NB4 (cell line): Measurements from ENCODE around the gene BRWD1.
A peak's percentile ranks its signal among the peaks of the same experiment; 100 is the strongest.

Source experiments
- DNase-seq: peaks from one replicate; pipeline ENCODE4 v3.0.0; 2010; ENCODE audit warnings: low read depth
- H3K4me3 ChIP-seq: one replicate; pipeline ENCODE4 v1.5.1; 2011; ENCODE audit warnings: mild to moderate bottlenecking, low read depth, low read length, moderate library complexity
- MYC ChIP-seq: IDR thresholded peaks from 2 replicates; pipeline ENCODE4 v1.6.1; 2011; ENCODE audit warnings: low read depth, low read length
- POLR2A ChIP-seq: IDR thresholded peaks from 2 replicates; pipeline ENCODE4 v1.6.1; 2011; ENCODE audit warnings: mild to moderate bottlenecking; ENCODE audit not compliant: insufficient read length; ENCODE audit errors: extremely low read depth
- TF ChIP-seq, protein P1 (sequence below): IDR thresholded peaks from 2 replicates; pipeline ENCODE4 v1.6.1; 2011; ENCODE audit warnings: low read depth, low read length
- TF ChIP-seq, protein P2 (sequence below): IDR thresholded peaks from one replicate; pipeline ENCODE4 v1.5.1; 2012; ENCODE audit warnings: low read depth, low read length

BRWD1 gene

DNA sequence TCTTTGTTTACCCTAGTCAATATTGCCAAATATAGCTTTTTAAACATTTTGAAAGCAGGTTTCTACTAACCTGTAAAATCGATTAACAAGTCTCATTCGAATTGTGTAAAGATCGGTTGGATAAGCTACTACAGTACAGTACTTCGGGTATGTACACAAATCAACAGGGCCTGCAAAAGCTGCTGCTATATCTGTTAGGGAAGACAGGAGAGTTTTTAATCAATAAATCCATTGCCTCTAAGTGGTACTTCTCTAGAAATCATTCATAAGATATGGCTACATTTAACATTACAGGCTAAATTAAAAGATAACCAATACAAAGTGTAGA is 95.4 kb downstream of the BRWD1 start:
- TF ChIP-seq MYC (no peak), POLR2A (no peak)
- TF ChIP-seq, protein P1, sequence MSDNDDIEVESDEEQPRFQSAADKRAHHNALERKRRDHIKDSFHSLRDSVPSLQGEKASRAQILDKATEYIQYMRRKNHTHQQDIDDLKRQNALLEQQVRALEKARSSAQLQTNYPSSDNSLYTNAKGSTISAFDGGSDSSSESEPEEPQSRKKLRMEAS, result no peak
- TF ChIP-seq, protein P2, sequence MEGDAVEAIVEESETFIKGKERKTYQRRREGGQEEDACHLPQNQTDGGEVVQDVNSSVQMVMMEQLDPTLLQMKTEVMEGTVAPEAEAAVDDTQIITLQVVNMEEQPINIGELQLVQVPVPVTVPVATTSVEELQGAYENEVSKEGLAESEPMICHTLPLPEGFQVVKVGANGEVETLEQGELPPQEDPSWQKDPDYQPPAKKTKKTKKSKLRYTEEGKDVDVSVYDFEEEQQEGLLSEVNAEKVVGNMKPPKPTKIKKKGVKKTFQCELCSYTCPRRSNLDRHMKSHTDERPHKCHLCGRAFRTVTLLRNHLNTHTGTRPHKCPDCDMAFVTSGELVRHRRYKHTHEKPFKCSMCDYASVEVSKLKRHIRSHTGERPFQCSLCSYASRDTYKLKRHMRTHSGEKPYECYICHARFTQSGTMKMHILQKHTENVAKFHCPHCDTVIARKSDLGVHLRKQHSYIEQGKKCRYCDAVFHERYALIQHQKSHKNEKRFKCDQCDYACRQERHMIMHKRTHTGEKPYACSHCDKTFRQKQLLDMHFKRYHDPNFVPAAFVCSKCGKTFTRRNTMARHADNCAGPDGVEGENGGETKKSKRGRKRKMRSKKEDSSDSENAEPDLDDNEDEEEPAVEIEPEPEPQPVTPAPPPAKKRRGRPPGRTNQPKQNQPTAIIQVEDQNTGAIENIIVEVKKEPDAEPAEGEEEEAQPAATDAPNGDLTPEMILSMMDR, result no peak
- DNase-seq, result no peak

DNA sequence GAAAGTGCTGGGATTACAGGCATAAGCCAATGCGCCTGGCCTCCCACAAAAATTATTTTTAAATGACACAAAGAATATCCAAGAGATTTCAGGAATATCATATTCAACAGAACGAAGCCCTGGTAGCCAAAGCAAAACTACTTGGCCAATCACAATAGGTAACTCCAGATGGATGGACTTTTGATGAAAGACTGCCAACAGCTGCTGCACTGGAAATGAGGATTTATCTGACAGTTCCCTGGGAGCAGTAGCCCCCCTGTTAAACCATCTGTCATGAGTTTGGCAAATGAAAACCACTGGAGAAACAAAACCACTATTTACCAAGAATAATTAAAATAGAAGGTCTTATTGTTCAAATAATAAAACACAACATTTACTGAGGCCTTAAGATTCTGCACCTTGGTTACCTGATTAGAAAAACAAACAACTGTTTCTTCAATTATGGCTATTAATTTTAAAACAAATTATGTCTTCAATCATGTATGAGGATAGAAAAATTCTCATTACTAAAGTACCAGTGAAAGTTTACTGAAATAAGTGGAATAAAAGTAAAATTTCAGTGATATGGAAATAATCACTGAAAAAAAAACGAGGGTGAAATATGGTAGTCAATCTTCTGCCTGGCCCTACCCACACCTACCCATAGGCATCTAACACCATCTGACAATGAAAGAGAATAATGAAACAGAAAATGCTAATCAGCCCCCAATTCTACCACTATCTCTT is 95.9 kb downstream of the BRWD1 start:
- no peak overlapping the region for H3K4me3 ChIP-seq
- TF ChIP-seq POLR2A (no peak), MYC (no peak)
- TF ChIP-seq, protein P1, result no peak
- TF ChIP-seq, protein P2, result no peak
- DNase-seq, result no peak

More for the DNA sequence above, 95.4 kb downstream of the BRWD1 start:
- no peak overlapping the region for H3K4me3 ChIP-seq

DNA sequence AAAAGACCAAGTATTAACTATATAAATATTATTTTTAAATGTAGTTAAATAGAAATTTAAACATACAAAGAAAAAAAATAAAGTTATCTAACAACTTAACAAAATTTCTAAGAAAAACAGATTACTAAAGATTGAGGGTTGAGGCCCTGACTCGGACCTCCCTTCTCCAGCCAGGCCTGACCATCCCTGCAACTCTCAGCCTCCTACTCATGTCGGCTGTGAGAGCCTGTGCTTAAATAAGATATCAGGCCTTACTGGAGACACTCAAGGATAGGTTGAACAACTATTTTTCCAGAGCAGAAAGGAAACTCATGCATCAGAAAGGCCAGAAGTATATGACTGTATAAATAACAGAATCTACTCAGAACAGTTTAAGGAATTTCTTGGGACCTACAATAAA is 97.1 kb downstream of the BRWD1 start:
- no peak overlapping the region for H3K4me3 ChIP-seq
- DNase-seq, result no peak
- no peak for TF ChIP-seq MYC
- TF ChIP-seq, protein P1, result no peak

DNA sequence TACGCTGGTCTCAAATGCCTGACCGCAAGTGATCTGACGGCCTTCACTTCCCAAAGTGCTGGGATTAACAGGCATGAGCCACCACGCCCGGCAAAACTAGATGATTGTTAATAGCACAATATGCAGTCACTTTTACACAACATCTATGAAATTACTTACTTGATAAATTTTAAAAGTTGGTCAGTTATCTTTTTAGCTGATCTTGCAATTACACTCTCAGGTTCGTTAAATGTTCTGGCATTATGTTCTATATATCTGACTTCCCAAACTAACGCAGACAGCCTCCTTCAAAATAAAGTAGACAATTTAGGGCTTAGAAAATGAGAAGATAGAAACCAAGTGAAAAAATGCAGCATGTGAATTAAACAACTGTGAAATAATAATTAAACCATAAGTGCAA is 98.4 kb downstream of the BRWD1 start:
- DNase-seq, result no peak
- no peak for TF ChIP-seq POLR2A
- TF ChIP-seq, protein P2, result no peak
- TF ChIP-seq, protein P1, result no peak
- no peak for TF ChIP-seq MYC
- H3K4me3 ChIP-seq, result no peak overlapping the region

DNA sequence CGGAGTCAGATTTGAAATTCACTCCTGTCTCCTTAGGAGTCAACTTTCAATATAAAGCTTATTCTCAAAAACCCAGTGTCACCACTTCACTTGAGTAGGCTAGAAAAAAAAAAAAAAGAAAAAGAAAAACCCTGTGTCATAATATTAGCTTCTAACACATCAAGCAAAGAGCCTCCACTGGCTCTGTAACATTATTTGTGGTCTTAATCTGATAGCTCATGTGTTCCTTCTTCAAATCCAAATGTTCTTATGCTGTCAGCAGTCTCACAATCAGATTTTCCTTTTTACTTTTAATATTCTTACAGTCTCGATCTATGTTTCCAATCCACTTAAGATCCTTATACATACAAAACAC is 104.1 kb downstream of the BRWD1 start:
- TF ChIP-seq POLR2A (no peak), MYC (no peak)
- TF ChIP-seq, protein P1, result no peak
- TF ChIP-seq, protein P2, result no peak
- no peak for DNase-seq
- H3K4me3 ChIP-seq, result no peak overlapping the region

DNA sequence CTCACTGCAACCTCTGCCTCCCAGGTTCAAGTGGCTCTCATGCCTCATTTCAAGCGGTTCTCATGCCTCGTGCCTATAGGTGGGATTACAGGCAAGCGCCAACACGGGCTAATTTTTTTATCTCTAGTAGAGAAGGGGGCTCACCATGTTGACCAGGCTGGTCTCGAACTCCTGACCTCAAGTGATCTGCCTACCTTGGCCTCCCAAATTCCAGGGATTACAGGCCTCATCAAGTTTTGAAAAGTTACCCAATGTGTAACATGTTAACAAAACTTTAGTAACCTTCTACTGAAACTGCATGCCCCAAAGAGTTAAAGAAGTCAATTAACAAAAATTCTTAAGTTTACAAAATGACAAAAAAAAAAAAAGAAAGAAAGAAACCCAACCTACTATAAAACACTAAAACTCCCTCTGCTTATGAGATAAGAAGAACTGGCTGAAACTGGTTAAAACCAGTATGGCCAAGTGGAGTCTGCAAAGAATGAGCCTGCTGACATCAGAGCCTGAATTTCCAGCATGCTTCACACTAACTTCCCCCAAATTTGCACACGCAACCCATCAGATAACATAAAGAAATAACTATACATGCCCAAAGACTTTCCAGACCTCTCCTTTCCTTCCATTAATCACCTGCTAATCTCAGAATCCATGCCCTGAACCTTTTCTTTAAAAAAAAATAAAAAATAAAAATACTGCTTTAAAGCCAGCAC is 104.7 kb downstream of the BRWD1 start:
- no peak for TF ChIP-seq POLR2A
- TF ChIP-seq MYC, result no peak
- TF ChIP-seq, protein P2, result no peak
- peak; percentile 19 for DNase-seq
- H3K4me3 ChIP-seq, result no peak overlapping the region
